Activated CD4-positive, alpha-beta memory T cell treated with anti-CD3 and anti-CD28 coated beads, Interleukin-2, amount 10 ng/mL, durations not matched to agents 7 days and 5 days (primary cell): ENCODE results near the gene TMPRSS5. TPM values are rescaled to one million over a fixed set of nuclear protein-coding genes. Genes with fewer than 3 reads are reported as not detected.
A peak's percentile ranks its signal among the peaks of the same experiment; 100 is the strongest.

ENCODE experiments used
- CTCF ChIA-PET: fragments of 350-600 bp; sonication (Branson Sonifier 250); formaldehyde crosslinking; loops from one replicate; lab custom pipeline; 2021; ENCODE audit warnings: antibody characterized with exemption, inconsistent platforms; lab: Charles Lee
- POLR2A ChIA-PET: fragments of 350-600 bp; sonication (Branson Sonifier 250); formaldehyde crosslinking; loops from one replicate; lab custom pipeline; 2021; ENCODE audit warnings: antibody characterized with exemption; lab: Charles Lee
- DNase-seq: peaks from one replicate; pipeline ENCODE4 v3.0.0-alpha.2; 2020
- H3K27ac Mint-ChIP-seq: one replicate; pipeline ENCODE4 v1.8.0; 2021; ENCODE audit warnings: mild to moderate bottlenecking, mixed read lengths
- H3K27me3 Mint-ChIP-seq: one replicate; pipeline ENCODE4 v1.8.0; 2021; ENCODE audit warnings: mixed read lengths
- H3K36me3 Mint-ChIP-seq: one replicate; pipeline ENCODE4 v1.8.0; 2021; ENCODE audit warnings: low read depth, mixed read lengths
- H3K4me1 Mint-ChIP-seq: one replicate; pipeline ENCODE4 v1.8.0; 2021; ENCODE audit warnings: mixed read lengths
- H3K4me3 Mint-ChIP-seq: one replicate; pipeline ENCODE4 v1.8.0; 2021; ENCODE audit warnings: mild to moderate bottlenecking, mixed read lengths
- H3K9me3 Mint-ChIP-seq: one replicate; pipeline ENCODE4 v1.8.0; 2021; ENCODE audit warnings: mixed read lengths
- total RNA-seq, 2 experiments: library from RNA; stranded (reverse); gene quantifications; one replicate each; pipeline ENCODE4 v1.2.3, GENCODE V29; 2021

Gene TMPRSS5
- total RNA-seq, 2 experiments from 2014 or later = 0.50 to 0.78 TPM

- CTCF ChIA-PET = interaction anchor here (0.6 kb wide), 1 partner anchor 372 kb away, joined by 3 read pairs; no protein-coding TSS in a partner anchor
- Mint-ChIP-seq H3K4me3 (no peak overlapping the region), H3K27me3 (no peaks in the 10 kb centered on the region), H3K36me3 (no peaks in the 10 kb centered on the region), H3K4me1 (peaks cover 24% of the 10 kb centered on the region), H3K27ac (no peak overlapping the region), H3K9me3 (no peaks in the 10 kb centered on the region)
- peak; percentile 24 for DNase-seq
- POLR2A ChIA-PET = no interaction called here
These were observed 15.2 kb downstream of the TMPRSS5 start for GRCh38 chr11:113690619-113691569.

- POLR2A ChIA-PET = no interaction called here
- no peaks in the 10 kb centered on the region for H3K36me3 Mint-ChIP-seq
- DNase-seq = no peak
- H3K27ac Mint-ChIP-seq = no peak overlapping the region
- H3K27me3 Mint-ChIP-seq = no peaks in the 10 kb centered on the region
- H3K4me3 Mint-ChIP-seq = no peak overlapping the region
- H3K4me1 Mint-ChIP-seq = peaks cover 22% of the 10 kb centered on the region
- H3K9me3 Mint-ChIP-seq = no peaks in the 10 kb centered on the region
- CTCF ChIA-PET = interaction anchor here (0.6 kb wide), 1 partner anchor 371 kb away, joined by 3 read pairs; no protein-coding TSS in a partner anchor
These were observed 16.1 kb downstream of the TMPRSS5 start for GRCh38 chr11:113689768-113690618.

- DNase-seq = no peak
- Mint-ChIP-seq H3K27me3 (no peaks in the 10 kb centered on the region), H3K36me3 (no peaks in the 10 kb centered on the region), H3K4me1 (peaks cover 21% of the 10 kb centered on the region), H3K27ac (peak overlapping the region; percentile 44), H3K4me3 (no peak overlapping the region), H3K9me3 (no peaks in the 10 kb centered on the region)
- ChIA-PET POLR2A (no interaction called here), CTCF (no interaction called here)
These were observed 20.3 kb downstream of the TMPRSS5 start for GRCh38 chr11:113685654-113686359.

GRCh38 chr11:113684496-113684895, 21.6 kb downstream of the TMPRSS5 start:
- ChIA-PET POLR2A (no interaction called here), CTCF (no interaction called here)
- no peak overlapping the region for H3K27ac Mint-ChIP-seq
- no peak for DNase-seq
- H3K9me3 Mint-ChIP-seq = no peaks in the 10 kb centered on the region
- peaks cover 19% of the 10 kb centered on the region for H3K4me1 Mint-ChIP-seq
- no peaks in the 10 kb centered on the region for H3K36me3 Mint-ChIP-seq
- no peaks in the 10 kb centered on the region for H3K27me3 Mint-ChIP-seq
- H3K4me3 Mint-ChIP-seq = no peak overlapping the region

GRCh38 chr11:113683481-113684046, 22.5 kb downstream of the TMPRSS5 start:
- ChIA-PET POLR2A (interaction anchor here (0.8 kb wide), 1 partner anchor 8 kb away, joined by 3 read pairs; no protein-coding TSS in a partner anchor), CTCF (no interaction called here)
- DNase-seq = no peak
- Mint-ChIP-seq H3K4me3 (no peak overlapping the region), H3K4me1 (peaks cover 19% of the 10 kb centered on the region), H3K9me3 (no peaks in the 10 kb centered on the region), H3K27ac (no peak overlapping the region), H3K36me3 (no peaks in the 10 kb centered on the region), H3K27me3 (no peaks in the 10 kb centered on the region)

- POLR2A ChIA-PET = no interaction called here
- CTCF ChIA-PET = no interaction called here
- Mint-ChIP-seq H3K27me3 (peaks cover 4% of the 10 kb centered on the region), H3K9me3 (no peaks in the 10 kb centered on the region), H3K4me1 (peaks cover 10% of the 10 kb centered on the region), H3K36me3 (no peaks in the 10 kb centered on the region), H3K4me3 (no peak overlapping the region), H3K27ac (no peak overlapping the region)
- no peak for DNase-seq
These were observed 24.2 kb downstream of the TMPRSS5 start for GRCh38 chr11:113681711-113682413.

GRCh38 chr11:113681282-113681681, 24.8 kb downstream of the TMPRSS5 start:
- H3K9me3 Mint-ChIP-seq = no peaks in the 10 kb centered on the region
- ChIA-PET POLR2A (no interaction called here), CTCF (no interaction called here)
- no peak overlapping the region for H3K27ac Mint-ChIP-seq
- H3K36me3 Mint-ChIP-seq = no peaks in the 10 kb centered on the region
- peaks cover 10% of the 10 kb centered on the region for H3K4me1 Mint-ChIP-seq
- peaks cover 4% of the 10 kb centered on the region for H3K27me3 Mint-ChIP-seq
- DNase-seq = no peak
- H3K4me3 Mint-ChIP-seq = no peak overlapping the region

- Mint-ChIP-seq H3K36me3 (no peaks in the 10 kb centered on the region), H3K4me3 (no peak overlapping the region), H3K27me3 (peaks cover 4% of the 10 kb centered on the region), H3K9me3 (no peaks in the 10 kb centered on the region), H3K27ac (no peak overlapping the region), H3K4me1 (peaks cover 25% of the 10 kb centered on the region)
- ChIA-PET POLR2A (no interaction called here), CTCF (no interaction called here)
- no peak for DNase-seq
These were observed 28.4 kb downstream of the TMPRSS5 start for GRCh38 chr11:113677685-113678084.

GRCh38 chr11:113675565-113675964, 30.5 kb downstream of the TMPRSS5 start:
- POLR2A ChIA-PET = interaction anchor here (0.7 kb wide), 1 partner anchor 8 kb away, joined by 3 read pairs; no protein-coding TSS in a partner anchor
- Mint-ChIP-seq H3K4me1 (peaks cover 25% of the 10 kb centered on the region), H3K27me3 (peaks cover 4% of the 10 kb centered on the region), H3K36me3 (no peaks in the 10 kb centered on the region), H3K27ac (no peak overlapping the region), H3K4me3 (no peak overlapping the region), H3K9me3 (no peaks in the 10 kb centered on the region)
- no peak for DNase-seq
- CTCF ChIA-PET = interaction anchor here (0.5 to 1.3 kb wide), 2 partner anchors 54 to 385 kb away, joined by 3 to 5 read pairs; no protein-coding TSS in a partner anchor

GRCh38 chr11:113675003-113675561, 31.0 kb downstream of the TMPRSS5 start:
- no peaks in the 10 kb centered on the region for H3K36me3 Mint-ChIP-seq
- ChIA-PET CTCF (interaction anchor here (0.5 kb wide), 1 partner anchor 384 kb away, joined by 5 read pairs; no protein-coding TSS in a partner anchor), POLR2A (interaction anchor here (0.7 kb wide), 1 partner anchor 9 kb away, joined by 3 read pairs; no protein-coding TSS in a partner anchor)
- H3K27me3 Mint-ChIP-seq = peaks cover 4% of the 10 kb centered on the region
- H3K27ac Mint-ChIP-seq = no peak overlapping the region
- H3K4me1 Mint-ChIP-seq = peaks cover 25% of the 10 kb centered on the region
- no peak overlapping the region for H3K4me3 Mint-ChIP-seq
- no peaks in the 10 kb centered on the region for H3K9me3 Mint-ChIP-seq
- DNase-seq = peak; percentile 52

GRCh38 chr11:113674397-113674685, 31.8 kb downstream of the TMPRSS5 start:
- no peaks in the 10 kb centered on the region for H3K36me3 Mint-ChIP-seq
- DNase-seq = no peak
- no peak overlapping the region for H3K27ac Mint-ChIP-seq
- peaks cover 4% of the 10 kb centered on the region for H3K27me3 Mint-ChIP-seq
- POLR2A ChIA-PET = interaction anchor here (0.6 kb wide), 1 partner anchor 99 kb away, joined by 3 read pairs; the partner anchor contains the start of gene ZW10
- CTCF ChIA-PET = no interaction called here
- H3K4me1 Mint-ChIP-seq = peaks cover 25% of the 10 kb centered on the region
- H3K9me3 Mint-ChIP-seq = no peaks in the 10 kb centered on the region
- no peak overlapping the region for H3K4me3 Mint-ChIP-seq
